Posterior cingulate gyrus (tissue), 11 donors: ENCODE data around the gene SMYD3.
"Not testable (repeated sequence)": the region's sequence is repeated elsewhere in the genome, so short reads cannot be mapped to it uniquely, and the experiment has no call there.

ENCODE experiments used
- DNase-seq, 10 donors: peaks; one replicate each; pipeline versions ENCODE4 v3.0.0 to v3.0.0-alpha.2; 2020 to 2021; ENCODE audit warnings: mixed read lengths in 3 of 10
- intact Hi-C: fragments of 100-400 bp; cut with DNase I; formaldehyde crosslinking; loops from one replicate; pipeline ENCODE4 v1.15.1; 2023

Gene SMYD3

DNA sequence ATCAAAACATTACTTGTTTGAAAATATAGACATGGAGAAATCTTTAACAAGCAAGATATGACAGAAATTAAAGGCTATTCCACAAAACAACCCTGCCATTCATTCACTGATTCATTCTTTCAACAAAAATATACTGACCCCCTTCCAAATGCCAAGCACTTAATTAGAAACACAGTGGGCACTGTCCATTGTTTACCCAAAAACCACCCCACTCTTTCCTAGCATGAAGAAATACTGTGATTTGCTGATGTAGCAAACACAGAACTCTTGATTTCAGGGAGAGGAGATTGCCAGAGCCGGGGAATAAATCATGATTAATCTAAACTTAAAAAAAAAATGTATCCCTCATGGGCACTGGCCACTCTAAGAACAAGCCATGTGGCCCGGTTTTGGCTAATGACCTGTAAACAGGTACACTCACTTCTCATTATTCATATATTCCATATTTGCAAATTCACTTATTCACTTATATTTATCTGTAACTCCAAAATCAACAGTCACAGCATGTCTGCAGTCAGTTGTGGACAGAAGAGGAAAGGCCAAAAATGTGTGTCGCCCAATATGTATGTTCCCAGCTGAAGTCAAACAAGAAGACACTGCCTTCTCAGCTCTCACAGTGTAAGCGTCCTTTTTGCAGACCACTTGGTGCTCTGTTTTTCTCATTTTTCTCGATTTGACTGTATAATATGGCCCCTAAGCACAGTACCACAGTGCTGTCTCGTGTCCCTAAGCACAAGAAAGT lies 133.1 kb downstream of the SMYD3 start:
- intact Hi-C loops, result no loop called here
- no peak for DNase-seq

- no peak for DNase-seq
- intact Hi-C loops, result no loop called here
Measured at GRCh38 chr1:246372559-246372958, 134.5 kb downstream of the SMYD3 start.

DNA sequence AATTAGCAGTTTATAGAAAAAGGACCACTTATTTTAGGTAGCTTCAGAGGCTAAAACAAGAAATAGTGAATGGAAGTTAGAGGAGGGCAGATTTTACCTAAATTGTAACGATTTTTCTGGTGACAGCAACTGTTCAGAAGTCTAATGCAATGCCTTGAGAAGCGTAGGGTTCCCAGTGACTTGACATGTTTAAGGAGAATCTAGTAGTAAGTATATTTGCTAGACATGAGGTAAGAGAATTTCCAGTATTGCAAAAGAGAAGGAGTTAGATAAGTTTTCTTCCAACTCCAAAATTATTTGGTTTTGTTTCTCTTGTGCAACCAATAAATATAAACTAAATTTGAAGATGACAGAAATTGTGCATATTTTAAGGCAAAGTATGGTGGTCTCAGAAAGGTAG lies 140.0 kb downstream of the SMYD3 start:
- intact Hi-C loops, result no loop called here

GRCh38 chr1:246365708-246366107 lies 141.4 kb downstream of the SMYD3 start:
- no peak for DNase-seq
- intact Hi-C loops, result no loop called here

More for the DNA sequence above, 140.0 kb downstream of the SMYD3 start:
- no peak for DNase-seq

DNA sequence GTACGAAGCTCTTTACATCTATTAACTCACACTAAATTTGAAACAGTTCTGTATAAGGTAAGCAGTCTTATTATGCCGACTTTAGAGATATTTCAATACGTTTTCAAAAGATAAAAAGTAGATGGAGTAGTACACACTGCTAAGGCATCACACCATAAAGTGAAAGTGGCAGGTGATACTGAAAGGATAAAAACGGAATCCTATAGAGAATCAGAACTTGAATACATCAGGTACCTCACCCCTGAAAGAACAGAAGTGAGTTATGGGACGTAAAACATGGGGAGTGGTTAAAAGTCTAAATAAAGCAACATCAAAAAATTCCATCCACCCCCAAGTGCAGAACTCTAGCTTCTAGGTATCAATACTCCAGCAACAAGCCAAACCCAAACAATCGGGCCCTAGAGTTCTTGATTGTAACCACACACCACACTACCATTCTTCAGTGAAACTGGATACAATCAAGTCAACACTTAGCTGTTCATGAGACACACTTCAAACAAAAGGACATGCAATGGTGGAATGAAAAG lies 142.6 kb downstream of the SMYD3 start:
- DNase-seq, result no peak

DNA sequence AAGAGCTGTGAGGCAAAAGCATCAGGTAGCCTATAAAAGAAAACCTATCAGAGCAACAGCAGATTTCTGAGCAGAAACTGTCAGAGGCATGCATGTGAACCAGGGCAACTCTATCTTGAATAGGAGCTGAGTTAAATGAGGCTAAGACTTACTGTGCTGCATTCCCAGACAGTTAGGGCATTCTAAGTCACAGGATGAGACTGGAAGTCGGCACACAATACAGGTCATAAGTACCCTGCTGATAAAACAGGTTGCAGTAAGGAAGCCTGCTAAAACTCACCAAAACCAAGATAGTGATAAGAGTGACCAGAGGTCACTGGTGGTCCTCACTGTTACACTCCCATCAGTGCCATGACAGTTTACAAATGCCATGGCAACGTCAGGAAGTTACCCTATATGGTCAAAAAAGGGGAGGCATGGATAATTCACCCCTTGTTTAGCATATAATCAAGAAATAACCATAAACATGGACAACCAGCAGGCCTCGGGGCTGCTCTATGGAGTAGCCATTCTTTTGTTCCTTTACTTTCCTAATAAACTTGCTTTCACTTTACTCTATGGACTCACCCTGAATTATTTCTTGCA lies 150.0 kb downstream of the SMYD3 start:
- intact Hi-C loops, DNase-seq: not testable (repeated sequence)

More for the DNA sequence above, 142.6 kb downstream of the SMYD3 start:
- intact Hi-C loops, result no loop called here

DNA sequence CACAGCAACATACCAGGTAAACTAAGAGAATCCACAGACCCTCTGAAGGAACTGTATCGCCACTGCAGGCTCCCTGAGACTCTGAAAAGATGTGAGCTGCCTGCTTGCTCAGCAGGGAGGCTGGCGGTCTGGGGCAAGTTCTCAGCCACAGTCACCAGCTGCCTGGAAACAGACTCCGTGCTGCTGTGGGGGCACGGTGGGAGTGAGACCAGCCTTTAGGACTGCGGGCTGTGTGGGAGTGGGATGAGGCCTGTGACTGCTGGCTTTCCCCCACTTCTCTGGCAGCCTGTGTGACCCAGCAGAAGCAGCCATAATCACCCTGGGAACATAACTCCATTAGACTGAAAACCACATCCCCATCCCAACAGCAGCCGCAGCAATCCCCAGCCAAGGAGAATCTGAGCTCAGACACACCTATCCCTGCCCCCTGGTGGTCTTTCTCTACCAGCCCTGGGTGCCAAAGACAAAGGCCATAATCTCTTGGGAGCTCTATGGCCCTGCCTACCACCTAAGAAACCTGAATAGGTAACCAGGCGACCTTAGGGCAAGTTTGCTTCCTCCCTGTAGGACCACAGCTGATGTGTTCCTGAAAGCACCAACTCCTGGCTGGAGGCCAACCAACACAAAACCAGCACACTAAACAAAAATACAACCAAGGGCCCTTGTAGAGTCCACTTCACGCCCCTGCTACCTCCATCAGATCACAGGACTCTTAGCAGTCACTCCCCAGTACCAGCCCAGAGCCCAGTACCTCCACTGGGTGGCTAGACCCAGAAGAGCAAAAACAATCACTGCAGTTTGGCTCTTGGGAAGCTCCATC lies 151.5 kb downstream of the SMYD3 start:
- intact Hi-C loops, result no loop called here
- no peak for DNase-seq

DNA sequence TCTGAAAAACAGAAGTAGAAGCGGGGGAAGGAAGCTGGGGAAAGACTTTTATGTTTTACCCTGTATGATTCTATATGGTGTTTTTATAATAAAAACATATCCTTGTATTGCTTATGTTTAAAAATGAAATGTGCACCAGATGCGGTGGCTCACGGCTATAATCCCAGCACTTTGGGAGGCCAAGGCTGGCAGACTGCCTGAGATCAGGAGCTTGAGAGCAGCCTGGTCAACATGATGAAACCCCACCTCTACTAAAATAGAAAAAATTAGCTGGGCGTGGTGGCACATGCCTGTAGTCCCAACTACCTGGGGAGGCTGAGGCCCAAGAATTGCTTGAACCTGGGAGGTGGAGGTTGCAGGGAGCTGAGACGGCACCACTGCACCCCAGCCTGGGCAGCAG lies 155.4 kb downstream of the SMYD3 start:
- intact Hi-C loops, result no loop called here
- no peak for DNase-seq

- intact Hi-C loops, result no loop called here
- DNase-seq, result no peak
Measured at GRCh38 chr1:246350745-246351144, 156.3 kb downstream of the SMYD3 start.

GRCh38 chr1:246343937-246344336 lies 163.1 kb downstream of the SMYD3 start:
- intact Hi-C loops, result no loop called here

DNA sequence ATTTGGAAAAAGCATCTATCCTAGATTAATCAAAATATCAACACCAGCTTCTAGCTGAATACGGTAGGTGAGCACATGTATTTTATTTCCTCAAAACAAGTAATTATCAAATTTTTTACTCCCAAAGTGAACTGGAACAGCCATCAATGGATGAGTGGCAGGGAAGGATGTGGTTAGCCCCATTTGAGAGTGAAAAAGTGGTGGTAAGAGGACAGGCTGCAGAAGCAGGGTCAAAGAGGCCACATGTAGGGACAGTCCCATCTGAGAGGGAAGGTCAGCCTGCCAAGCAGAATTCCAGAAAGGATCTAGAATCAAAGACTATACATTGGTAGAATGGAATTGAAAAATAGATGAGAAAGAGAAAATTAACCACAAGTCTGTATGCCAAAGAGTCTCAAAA lies 163.8 kb downstream of the SMYD3 start:
- no peak for DNase-seq
- intact Hi-C loops, result no loop called here

More at GRCh38 chr1:246343937-246344336, 163.1 kb downstream of the SMYD3 start:
- no peak for DNase-seq

DNA sequence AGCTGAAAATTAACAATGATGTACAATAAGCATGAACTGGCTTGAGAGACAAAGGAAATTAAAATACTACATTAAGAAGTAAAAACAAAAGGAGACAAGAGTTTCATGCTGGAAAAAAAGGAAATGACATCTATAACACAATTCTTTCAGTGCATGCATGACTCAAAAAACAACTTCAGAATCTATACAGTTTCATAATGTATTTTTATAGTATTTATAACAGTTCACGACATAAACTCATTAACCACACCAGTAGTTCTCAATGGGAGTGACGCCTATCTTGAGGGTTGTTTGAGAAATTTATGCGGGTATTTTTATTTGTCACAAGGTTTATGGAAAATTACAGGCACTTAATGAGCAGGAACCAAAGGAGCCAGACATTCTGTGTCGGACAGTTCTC lies 168.5 kb downstream of the SMYD3 start:
- DNase-seq, result no peak

DNA sequence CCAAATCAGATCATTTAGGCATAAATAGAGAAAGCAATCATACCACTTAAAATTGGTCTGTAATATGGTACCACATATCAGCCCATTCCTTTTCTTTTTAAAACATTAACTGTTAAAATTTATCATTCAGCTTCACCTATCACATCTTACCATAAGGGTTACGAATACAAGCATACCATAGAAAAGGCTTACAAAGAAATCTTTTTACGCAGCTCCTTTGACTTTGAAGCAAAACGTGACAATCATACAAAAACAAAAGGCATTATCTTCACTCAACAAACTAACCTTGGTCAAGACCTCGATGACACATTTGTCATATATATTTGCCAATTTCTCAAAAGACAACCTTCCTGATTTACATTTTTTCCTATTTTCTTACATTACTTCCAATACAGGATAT lies 169.0 kb downstream of the SMYD3 start:
- intact Hi-C loops, result no loop called here
- no peak for DNase-seq

More for the DNA sequence above, 168.5 kb downstream of the SMYD3 start:
- intact Hi-C loops, result no loop called here

GRCh38 chr1:246335151-246335550 lies 171.9 kb downstream of the SMYD3 start:
- intact Hi-C loops, result no loop called here
- DNase-seq, result no peak

DNA sequence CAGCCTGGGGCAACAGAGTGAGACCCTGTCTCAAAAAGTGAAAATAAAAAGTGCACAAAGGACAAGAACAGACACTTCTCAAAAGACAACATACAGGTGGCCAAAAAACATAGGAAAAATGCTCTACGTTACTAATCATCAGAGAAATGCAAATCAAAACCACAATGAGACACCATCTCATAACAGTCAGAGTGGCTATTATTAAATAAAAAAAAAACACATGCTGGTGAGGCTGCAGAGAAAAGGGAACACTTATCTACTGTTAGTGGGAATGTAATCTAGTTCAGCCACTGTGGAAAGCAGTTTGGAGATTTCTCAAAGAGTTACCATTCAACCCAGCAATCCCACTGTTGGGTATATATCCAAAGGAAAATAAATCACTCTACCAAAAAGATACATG lies 173.2 kb downstream of the SMYD3 start:
- intact Hi-C loops, result no loop called here
- DNase-seq, result no peak

DNA sequence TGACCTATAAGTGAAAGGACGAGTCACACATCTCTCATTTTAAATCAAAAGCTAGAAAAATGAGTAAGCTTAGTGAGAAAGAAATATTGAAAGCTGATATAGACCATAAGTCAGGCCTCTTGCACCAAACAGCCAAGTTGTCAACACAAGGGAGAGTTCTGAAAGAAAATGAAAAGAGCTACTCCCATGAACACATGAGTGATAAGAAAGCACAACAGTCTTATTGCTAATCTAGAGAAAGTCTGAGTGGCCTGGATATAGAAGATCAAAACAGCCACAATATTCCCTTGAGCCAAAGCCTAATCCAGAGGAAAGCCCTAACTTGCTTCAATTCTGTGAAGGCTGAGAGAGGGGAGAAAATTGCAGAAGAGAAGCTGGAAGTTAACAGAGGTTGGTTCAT lies 175.0 kb downstream of the SMYD3 start:
- no peak for DNase-seq
- intact Hi-C loops, result no loop called here

DNA sequence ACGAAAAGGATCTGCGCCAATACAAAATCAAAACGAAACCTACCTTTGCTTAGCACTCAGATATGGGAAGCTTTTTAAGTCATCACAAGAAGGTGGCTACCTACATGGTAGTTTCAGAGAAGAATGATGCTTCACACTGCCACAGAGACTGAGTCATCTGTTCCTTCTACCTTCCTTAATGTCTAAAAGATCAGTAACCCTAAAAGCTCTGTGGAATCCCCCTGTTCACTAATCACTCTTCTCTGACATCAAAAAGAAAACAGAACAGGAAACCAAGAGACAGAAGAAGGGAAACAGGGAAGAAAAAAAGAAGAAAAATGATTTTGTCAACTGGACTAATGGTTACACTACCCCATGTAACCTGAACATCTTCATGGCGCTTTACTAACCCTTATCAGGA lies 177.2 kb downstream of the SMYD3 start:
- intact Hi-C loops, result no loop called here
- no peak for DNase-seq

DNA sequence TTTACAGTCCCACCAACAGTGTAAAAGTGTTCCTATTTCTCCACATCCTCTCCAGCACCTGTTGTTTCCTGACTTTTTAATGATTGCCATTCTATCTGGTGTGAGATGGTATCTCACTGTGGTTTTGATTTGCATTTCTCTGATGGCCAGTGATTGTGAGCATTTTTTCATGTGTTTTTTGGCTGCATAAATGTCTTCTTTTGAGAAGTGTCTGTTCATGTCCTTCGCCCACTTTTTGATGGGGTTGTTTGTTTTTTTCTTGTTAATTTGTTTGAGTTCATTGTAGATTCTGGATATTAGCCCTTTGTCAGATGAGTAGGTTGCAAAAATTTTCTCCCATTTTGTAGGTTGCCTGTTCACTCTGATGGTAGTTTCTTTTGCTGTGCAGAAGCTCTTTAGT lies 177.8 kb downstream of the SMYD3 start:
- DNase-seq, intact Hi-C loops: not testable (repeated sequence)

- DNase-seq, result peak in 2 of 10 donors; percentile 8 to 40
- intact Hi-C loops, result no loop called here
Measured at GRCh38 chr1:246324711-246325110, 182.4 kb downstream of the SMYD3 start.

GRCh38 chr1:246324033-246324432 lies 183.0 kb downstream of the SMYD3 start:
- DNase-seq, result peak in 3 of 10 donors; percentile 45 to 69 (median 57)
- intact Hi-C loops, result not testable (repeated sequence)

DNA sequence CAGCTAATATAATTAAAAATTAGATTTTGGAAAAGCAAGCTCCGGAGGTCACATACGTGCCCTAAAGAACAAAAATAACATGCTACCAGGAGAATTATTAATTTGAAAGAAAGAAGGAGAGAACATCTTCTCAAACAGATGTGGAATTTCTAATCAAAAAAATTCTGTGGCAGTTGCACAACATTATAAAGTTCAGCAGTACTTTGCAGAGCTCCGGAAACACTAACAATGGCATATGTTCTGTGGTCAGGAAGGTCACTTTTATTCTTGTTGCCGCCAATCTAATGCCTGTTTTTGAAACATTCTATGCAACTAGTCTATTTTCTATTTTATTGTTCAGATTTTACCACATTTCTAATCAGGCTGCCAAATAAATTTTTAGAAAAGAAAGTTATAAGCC lies 186.8 kb downstream of the SMYD3 start:
- intact Hi-C loops, result no loop called here

More for the DNA sequence above, 186.8 kb downstream of the SMYD3 start:
- no peak for DNase-seq
